Osteocyte (in vitro differentiated cells): ENCODE measurements around the gene TUT1. TPM values are rescaled to one million over a fixed set of nuclear protein-coding genes. Genes with fewer than 3 reads are reported as not detected.
A peak's percentile ranks its signal among the peaks of the same experiment; 100 is the strongest.
"Not testable (repeated sequence)": the region's sequence is repeated elsewhere in the genome, so short reads cannot be mapped to it uniquely, and the experiment has no call there.

Experiments
- DNase-seq: peaks from one replicate; pipeline ENCODE4 v3.0.0; 2021; ENCODE audit warnings: mixed read lengths; ENCODE audit not compliant: unreplicated experiment; ENCODE audit errors: extremely low spot score
- H3K27ac Mint-ChIP-seq: one replicate; pipeline ENCODE4 v1.8.0; 2021; ENCODE audit warnings: mild to moderate bottlenecking, mixed read lengths; ENCODE audit not compliant: unreplicated experiment
- H3K27me3 Mint-ChIP-seq: one replicate; pipeline ENCODE4 v1.8.0; 2021; ENCODE audit warnings: mixed read lengths; ENCODE audit not compliant: unreplicated experiment
- H3K36me3 Mint-ChIP-seq: one replicate; pipeline ENCODE4 v1.8.0; 2021; ENCODE audit warnings: mixed read lengths; ENCODE audit not compliant: unreplicated experiment
- H3K4me1 Mint-ChIP-seq: one replicate; pipeline ENCODE4 v1.8.0; 2021; ENCODE audit warnings: mixed read lengths; ENCODE audit not compliant: unreplicated experiment
- H3K4me3 Mint-ChIP-seq: one replicate; pipeline ENCODE4 v1.8.0; 2021; ENCODE audit warnings: mild to moderate bottlenecking, moderate library complexity, mixed read lengths; ENCODE audit not compliant: unreplicated experiment
- H3K9me3 Mint-ChIP-seq: one replicate; pipeline ENCODE4 v1.8.0; 2021; ENCODE audit warnings: mixed read lengths; ENCODE audit not compliant: unreplicated experiment
- total RNA-seq: library from RNA; stranded (reverse); gene quantifications from 2 replicates; pipeline ENCODE4 v1.2.1, GENCODE V29; 2021
- TF ChIP-seq, protein P1 (sequence below): fragments of 200-600 bp; sonication (generic); IDR thresholded peaks from 2 replicates; pipeline ENCODE4 v1.5.0; 2021; ENCODE audit warnings: antibody characterized with exemption, mild to moderate bottlenecking, moderate library complexity

TUT1 gene
- total RNA-seq, 1 donor from 2014 or later: 12.7 TPM

DNA sequence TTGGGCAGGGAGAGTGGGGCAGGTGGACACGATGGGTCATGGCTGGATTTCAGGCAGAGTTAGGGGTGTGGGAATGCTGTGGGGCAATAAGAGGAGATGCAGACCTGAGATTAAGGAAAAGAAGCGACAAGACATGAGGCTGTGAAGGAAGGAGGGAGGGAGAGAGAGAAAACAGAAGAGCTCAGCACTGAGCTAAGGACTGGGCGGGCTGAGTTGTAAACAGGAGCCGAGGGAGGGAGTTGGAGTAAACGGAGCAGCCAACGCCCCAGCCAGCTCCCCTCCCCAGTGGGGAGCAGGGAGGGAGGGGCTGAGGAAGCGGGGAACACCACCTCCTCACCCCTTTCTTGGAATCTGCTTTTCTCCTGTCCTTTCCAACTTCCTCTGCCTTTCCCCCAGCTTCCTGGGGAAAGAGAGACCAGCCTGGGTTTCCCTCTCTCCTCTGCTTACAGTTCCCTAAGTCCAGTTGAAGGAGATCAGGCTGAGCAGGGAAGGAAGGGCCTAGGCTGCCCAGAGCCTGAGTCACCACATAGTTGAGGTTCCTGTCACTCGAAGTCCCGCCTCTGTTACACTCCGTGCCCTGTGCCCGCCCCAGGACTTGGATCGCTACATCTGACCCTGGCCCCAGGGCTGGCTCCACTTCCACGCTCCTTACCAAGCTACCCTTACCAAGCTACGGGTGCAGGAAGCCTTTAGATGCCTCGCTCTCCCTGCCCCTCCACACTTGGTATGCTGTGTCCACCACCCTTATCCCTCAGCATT is 38.1 kb downstream of the TUT1 start:
- H3K36me3 Mint-ChIP-seq: peaks cover 4% of the 10 kb centered on the region
- H3K27ac Mint-ChIP-seq: peak overlapping the region; percentile 98
- TF ChIP-seq, protein P1, sequence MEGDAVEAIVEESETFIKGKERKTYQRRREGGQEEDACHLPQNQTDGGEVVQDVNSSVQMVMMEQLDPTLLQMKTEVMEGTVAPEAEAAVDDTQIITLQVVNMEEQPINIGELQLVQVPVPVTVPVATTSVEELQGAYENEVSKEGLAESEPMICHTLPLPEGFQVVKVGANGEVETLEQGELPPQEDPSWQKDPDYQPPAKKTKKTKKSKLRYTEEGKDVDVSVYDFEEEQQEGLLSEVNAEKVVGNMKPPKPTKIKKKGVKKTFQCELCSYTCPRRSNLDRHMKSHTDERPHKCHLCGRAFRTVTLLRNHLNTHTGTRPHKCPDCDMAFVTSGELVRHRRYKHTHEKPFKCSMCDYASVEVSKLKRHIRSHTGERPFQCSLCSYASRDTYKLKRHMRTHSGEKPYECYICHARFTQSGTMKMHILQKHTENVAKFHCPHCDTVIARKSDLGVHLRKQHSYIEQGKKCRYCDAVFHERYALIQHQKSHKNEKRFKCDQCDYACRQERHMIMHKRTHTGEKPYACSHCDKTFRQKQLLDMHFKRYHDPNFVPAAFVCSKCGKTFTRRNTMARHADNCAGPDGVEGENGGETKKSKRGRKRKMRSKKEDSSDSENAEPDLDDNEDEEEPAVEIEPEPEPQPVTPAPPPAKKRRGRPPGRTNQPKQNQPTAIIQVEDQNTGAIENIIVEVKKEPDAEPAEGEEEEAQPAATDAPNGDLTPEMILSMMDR: no peak
- H3K4me3 Mint-ChIP-seq: peak overlapping the region; percentile 59
- no peaks in the 10 kb centered on the region for H3K9me3 Mint-ChIP-seq
- no peak for DNase-seq
- no peaks in the 10 kb centered on the region for H3K27me3 Mint-ChIP-seq
- peaks cover 66% of the 10 kb centered on the region for H3K4me1 Mint-ChIP-seq

DNA sequence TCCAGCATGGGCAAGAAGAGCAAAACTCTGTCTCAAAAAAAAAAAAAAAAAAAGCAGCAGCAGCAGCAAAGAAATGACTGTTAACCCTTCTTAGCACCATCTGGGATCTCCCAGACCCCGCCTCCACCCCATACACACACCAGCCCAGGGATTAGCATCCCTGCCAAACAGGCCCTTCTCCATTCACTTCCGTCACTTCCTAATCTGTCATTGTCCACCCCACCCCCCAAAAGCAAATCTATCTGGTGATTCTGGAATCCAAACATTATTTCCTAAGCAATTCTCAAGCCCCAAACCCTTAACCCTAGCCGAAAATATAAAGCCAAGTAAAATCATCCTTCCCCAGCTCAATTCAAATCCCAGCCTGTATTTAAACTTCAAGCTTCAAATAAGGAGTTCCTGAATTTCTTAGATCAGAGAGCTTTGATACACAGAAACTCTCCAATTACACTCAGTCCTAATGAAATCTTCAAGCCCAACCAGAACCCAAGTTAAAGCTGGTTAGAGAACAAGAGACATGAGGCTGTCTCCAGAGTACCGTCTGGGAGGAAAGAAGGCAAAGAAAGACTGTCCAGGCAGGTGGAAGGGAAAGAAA is 38.7 kb downstream of the TUT1 start:
- peaks cover 4% of the 10 kb centered on the region for H3K36me3 Mint-ChIP-seq
- no peak for DNase-seq
- no peaks in the 10 kb centered on the region for H3K9me3 Mint-ChIP-seq

DNA sequence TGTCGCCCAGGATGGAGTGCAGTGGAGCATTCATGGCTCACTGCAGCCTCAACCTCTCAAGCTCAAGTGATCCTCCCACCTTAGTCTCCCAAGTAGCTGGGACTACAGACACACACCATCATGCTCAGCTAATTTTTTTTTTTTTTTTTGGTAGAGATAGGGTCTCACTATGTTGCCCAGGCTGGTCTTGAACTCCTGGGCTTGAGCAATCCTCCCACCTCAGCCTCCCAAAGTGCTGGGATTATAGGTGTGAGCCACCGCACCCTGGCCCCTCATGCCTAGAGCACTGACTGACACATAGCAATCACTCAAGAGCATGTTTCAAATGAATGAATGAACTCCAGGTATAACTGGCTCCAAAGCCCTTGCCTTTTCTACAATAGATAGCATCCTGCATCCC is 40.8 kb downstream of the TUT1 start:
- not testable (repeated sequence) for H3K4me3 Mint-ChIP-seq, H3K9me3 Mint-ChIP-seq, H3K27me3 Mint-ChIP-seq, DNase-seq, H3K36me3 Mint-ChIP-seq
- H3K4me1 Mint-ChIP-seq: peaks cover 57% of the 10 kb centered on the region
- H3K27ac Mint-ChIP-seq: peak overlapping the region; percentile 98

More for the DNA sequence above, 38.7 kb downstream of the TUT1 start:
- Mint-ChIP-seq H3K27ac (peak overlapping the region; percentile 98), H3K4me3 (peak overlapping the region; percentile 59), H3K4me1 (peaks cover 72% of the 10 kb centered on the region), H3K27me3 (no peaks in the 10 kb centered on the region)
- TF ChIP-seq, protein P1: no peak

DNA sequence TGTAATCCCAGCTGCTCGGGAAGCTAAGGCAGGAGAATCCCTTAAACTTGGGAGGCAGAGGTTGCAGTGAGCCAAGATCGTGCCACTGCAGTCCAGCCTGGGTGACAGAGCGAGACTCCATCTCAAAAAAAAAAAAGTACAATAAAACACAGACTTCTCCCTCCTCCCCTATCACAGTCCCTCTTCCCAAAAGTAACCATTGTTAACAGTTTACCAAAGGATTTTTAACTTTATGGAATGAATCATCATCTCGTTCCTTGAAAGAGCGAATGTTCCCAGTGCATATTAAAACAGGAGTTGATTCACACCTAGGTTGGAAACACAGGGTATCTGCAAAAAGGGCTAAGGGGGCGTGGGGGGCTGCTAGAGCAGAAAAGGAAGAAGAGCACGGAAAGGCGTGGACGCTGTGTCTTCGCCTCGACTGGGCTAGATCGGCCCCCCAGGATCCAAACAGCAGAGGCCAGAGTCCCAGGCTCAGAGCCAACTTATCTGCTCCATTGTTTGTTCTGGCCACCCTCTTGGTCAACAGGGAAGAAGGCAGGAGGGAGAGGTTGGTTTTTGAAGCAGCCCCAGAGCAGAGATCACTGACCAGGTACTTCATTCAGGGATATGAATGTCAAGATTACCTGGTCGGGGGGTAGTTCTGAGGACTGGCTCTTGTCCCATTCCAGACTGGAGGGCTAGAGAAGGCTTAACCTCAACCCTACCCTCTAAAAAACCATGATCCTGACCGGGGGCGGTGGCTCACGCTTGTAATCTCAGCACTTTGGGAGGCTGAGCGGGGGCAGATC is 42.6 kb downstream of the TUT1 start:
- TF ChIP-seq, protein P1: no peak
- peak overlapping the region; percentile 1 for H3K27ac Mint-ChIP-seq
- H3K4me1 Mint-ChIP-seq: peaks cover 54% of the 10 kb centered on the region
- H3K9me3 Mint-ChIP-seq: no peaks in the 10 kb centered on the region
- no peaks in the 10 kb centered on the region for H3K27me3 Mint-ChIP-seq
- H3K36me3 Mint-ChIP-seq: no peaks in the 10 kb centered on the region
- H3K4me3 Mint-ChIP-seq: no peak overlapping the region
- no peak for DNase-seq

DNA sequence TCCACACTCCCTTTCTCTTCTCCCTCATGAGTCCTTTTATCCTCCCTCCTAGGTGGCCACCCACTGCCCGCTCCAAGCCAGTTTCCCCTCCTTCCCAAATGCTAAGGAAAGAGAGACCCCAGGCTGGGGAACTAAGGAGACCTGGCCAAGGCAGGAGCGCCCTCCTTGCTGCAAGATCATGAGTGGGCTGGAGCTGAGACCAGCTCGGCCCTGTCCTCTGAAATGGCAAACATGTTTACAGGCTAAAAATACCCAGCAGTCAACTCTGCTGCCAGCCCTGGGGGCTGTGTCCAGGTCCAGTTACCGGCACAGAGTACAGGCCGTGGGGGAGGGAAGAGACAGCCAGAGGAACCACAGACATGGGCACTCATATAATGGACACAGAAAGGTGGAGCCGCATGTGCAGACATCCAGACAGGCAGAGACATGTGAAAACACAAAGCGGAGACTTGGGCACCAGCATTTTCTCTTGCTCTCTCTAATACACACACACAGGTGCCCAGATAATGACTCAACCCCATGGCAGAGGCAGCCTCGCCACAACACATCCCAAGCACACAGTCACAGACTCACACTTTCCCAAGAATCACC is 43.5 kb downstream of the TUT1 start:
- H3K4me3 Mint-ChIP-seq: peak overlapping the region; percentile 84
- H3K27me3 Mint-ChIP-seq: no peaks in the 10 kb centered on the region
- H3K4me1 Mint-ChIP-seq: peaks cover 55% of the 10 kb centered on the region

More for the DNA sequence above, 43.5 kb downstream of the TUT1 start:
- TF ChIP-seq, protein P1: no peak
- Mint-ChIP-seq H3K9me3 (no peaks in the 10 kb centered on the region), H3K36me3 (no peaks in the 10 kb centered on the region), H3K27ac (peak overlapping the region; percentile 86)
- DNase-seq: no peak
